ENCODE measurements around the gene ARHGAP18. TPM values are rescaled to one million over a fixed set of nuclear protein-coding genes. Genes with fewer than 3 reads are reported as not detected.

ARHGAP18 gene, protein sequence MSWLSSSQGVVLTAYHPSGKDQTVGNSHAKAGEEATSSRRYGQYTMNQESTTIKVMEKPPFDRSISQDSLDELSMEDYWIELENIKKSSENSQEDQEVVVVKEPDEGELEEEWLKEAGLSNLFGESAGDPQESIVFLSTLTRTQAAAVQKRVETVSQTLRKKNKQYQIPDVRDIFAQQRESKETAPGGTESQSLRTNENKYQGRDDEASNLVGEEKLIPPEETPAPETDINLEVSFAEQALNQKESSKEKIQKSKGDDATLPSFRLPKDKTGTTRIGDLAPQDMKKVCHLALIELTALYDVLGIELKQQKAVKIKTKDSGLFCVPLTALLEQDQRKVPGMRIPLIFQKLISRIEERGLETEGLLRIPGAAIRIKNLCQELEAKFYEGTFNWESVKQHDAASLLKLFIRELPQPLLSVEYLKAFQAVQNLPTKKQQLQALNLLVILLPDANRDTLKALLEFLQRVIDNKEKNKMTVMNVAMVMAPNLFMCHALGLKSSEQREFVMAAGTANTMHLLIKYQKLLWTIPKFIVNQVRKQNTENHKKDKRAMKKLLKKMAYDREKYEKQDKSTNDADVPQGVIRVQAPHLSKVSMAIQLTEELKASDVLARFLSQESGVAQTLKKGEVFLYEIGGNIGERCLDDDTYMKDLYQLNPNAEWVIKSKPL
- total RNA-seq = 10 to 100 TPM in 1 of 2 donors, 1 to 10 TPM in 1; 7.1 to 11.2 TPM

DNA sequence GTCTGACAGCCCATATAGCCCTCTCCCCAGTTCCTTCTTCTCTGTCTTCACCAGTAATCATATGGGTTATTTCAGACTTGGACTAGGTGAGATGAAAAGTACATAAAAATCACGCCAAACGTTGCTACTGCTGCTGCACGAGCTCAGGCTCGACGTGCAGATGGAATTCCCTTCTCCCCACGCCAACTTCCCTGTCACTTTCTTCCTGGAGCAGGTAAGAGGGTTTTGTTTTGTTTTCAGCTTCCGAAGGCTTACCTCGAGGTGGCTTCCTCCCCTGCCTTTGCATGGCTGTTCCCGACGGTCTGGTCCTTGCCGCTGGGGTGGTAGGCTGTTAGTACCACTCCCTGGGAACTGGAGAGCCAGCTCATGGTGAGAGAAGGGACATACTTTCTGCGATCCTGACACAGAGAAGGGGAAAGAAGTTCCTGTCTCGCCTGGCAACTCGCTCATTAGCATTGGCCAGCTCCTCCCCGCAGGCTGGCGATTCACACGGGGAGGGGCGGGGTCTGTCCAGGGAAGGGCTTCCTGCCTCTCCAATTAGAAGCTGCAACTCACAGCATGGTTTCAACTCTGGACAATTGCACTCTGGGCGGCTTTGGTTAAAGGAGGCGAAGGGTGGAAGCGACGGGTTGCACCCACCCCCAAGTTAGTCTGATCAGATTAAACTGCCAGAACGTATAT is at the start of gene ARHGAP18:
TSS of gene ARHGAP18 (minus strand) at position 409 of the 681 bp plus-strand sequence. CDS start at position 368, 41 bp downstream.
- TF ChIP-seq, protein P1, sequence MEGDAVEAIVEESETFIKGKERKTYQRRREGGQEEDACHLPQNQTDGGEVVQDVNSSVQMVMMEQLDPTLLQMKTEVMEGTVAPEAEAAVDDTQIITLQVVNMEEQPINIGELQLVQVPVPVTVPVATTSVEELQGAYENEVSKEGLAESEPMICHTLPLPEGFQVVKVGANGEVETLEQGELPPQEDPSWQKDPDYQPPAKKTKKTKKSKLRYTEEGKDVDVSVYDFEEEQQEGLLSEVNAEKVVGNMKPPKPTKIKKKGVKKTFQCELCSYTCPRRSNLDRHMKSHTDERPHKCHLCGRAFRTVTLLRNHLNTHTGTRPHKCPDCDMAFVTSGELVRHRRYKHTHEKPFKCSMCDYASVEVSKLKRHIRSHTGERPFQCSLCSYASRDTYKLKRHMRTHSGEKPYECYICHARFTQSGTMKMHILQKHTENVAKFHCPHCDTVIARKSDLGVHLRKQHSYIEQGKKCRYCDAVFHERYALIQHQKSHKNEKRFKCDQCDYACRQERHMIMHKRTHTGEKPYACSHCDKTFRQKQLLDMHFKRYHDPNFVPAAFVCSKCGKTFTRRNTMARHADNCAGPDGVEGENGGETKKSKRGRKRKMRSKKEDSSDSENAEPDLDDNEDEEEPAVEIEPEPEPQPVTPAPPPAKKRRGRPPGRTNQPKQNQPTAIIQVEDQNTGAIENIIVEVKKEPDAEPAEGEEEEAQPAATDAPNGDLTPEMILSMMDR (IDR thresholded peaks at IDR 0.05) = no peak
- DNase-seq (ENCODE audit: low spot score) = peak; percentile 94
- no peaks in the 10 kb centered on the region for H3K36me3 ChIP-seq
- H3K9me3 ChIP-seq = no peaks in the 10 kb centered on the region
- no peaks in the 10 kb centered on the region for H3K27me3 ChIP-seq
- H3K4me3 ChIP-seq = peak within 1 kb of the TSS; percentile 53 to 67
- H3K4me1 ChIP-seq = peaks cover 0 to 25% of the 10 kb centered on the region in 2 donors
- peak within 1 kb of the TSS; percentile 80 to 81 for H3K27ac ChIP-seq

DNA sequence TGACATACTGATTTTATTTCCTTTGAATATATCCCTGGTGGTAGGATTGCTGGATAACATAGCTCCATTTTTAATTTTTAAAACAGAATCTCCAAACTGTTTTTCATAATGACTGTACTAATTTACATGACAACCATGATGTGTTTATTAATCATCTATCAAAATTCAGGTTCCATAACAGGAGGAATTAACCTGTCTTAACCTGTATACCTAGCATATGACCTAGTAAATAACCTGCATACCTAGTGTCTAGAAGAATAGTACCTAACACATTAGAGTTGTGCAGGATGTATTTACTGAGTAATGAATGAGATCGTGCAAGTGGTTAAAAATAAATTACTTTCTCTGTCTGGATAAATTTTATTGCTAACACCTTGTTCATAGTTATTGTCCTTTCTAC is 45.8 kb upstream of the ARHGAP18 start:
- TF ChIP-seq, protein P1 (IDR thresholded peaks at IDR 0.05) = no peak
- no peaks in the 10 kb centered on the region for H3K9me3 ChIP-seq
- no peaks in the 10 kb centered on the region for H3K36me3 ChIP-seq
- no peak for DNase-seq (ENCODE audit: low spot score)
- H3K27me3 ChIP-seq = no peaks in the 10 kb centered on the region
- H3K27ac ChIP-seq = no peak overlapping the region
- no peak overlapping the region for H3K4me3 ChIP-seq
- H3K4me1 ChIP-seq = peaks cover 0 to 5% of the 10 kb centered on the region in 2 donors

DNA sequence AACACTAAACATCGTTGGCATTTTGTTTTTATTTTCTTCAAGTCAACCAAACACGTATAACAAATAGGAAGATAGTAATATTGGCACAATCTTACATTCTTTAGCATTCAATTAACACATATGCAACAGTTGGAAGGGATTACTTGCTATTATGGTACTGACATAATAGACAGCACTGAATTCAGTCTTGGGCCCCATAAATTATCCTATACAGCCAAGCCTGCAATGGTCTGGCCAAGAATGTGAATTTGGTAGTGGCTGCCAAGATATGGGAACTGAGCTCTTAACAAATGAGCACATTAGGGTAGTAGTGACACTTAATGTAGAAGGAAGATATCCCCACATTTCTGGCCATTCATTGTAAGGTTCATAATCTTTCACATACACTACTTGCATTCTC is 44.8 kb upstream of the ARHGAP18 start:
- no peaks in the 10 kb centered on the region for H3K9me3 ChIP-seq
- peaks cover 0 to 10% of the 10 kb centered on the region in 2 donors for H3K4me1 ChIP-seq
- no peaks in the 10 kb centered on the region for H3K27me3 ChIP-seq
- no peak overlapping the region for H3K4me3 ChIP-seq
- no peak overlapping the region for H3K27ac ChIP-seq
- DNase-seq (ENCODE audit: low spot score) = no peak
- TF ChIP-seq, protein P1 (IDR thresholded peaks at IDR 0.05) = no peak
- no peaks in the 10 kb centered on the region for H3K36me3 ChIP-seq

DNA sequence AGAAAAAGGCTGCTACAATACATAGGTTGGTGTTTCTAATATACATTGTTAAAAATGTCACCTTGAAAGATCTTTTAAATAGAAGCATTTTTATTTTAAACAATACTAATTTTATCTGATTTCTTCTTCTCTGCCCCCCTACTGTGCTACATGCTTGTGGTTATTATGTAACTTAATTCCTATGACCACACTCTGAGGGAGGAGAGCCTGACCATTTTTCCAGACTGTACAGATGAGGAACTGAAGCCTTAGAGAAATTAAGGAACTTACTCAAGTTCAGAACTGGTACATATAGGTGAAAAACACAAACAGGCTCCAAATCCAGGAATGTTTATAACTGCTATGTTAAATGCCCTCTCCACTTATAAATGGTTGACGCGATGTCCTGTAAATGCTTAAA is 43.4 kb upstream of the ARHGAP18 start:
- no peak for DNase-seq (ENCODE audit: low spot score)
- H3K36me3 ChIP-seq = no peaks in the 10 kb centered on the region
- peaks cover 0 to 22% of the 10 kb centered on the region in 2 donors for H3K4me1 ChIP-seq
- H3K4me3 ChIP-seq = no peak overlapping the region
- no peaks in the 10 kb centered on the region for H3K27me3 ChIP-seq
- no peaks in the 10 kb centered on the region for H3K9me3 ChIP-seq
- TF ChIP-seq, protein P1 (IDR thresholded peaks at IDR 0.05) = no peak
- no peak overlapping the region for H3K27ac ChIP-seq

DNA sequence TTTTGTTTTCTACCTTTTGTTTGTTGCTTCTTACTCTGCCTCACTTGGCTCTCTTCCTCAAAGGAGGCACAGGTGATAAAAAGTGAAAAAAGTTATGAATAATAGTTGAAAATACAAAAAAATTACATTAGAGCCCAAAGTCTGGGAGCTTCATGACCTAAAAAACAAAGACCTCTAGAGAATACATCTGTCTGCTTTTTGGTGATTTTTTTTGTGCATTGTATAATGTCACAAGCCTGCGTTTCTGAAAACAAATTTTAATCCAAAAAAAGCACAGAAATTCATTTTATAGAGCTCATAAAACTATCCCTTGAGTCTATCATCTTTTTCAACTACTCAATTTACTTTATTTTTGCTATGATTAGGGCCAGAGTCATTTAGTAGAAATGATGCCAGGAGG is 41.4 kb upstream of the ARHGAP18 start:
- Histone ChIP-seq H3K4me1 (peaks cover 0 to 27% of the 10 kb centered on the region in 2 donors), H3K27ac (no peak overlapping the region), H3K4me3 (no peak overlapping the region), H3K27me3 (no peaks in the 10 kb centered on the region), H3K9me3 (no peaks in the 10 kb centered on the region), H3K36me3 (no peaks in the 10 kb centered on the region)
- TF ChIP-seq, protein P1 (IDR thresholded peaks at IDR 0.05) = no peak
- DNase-seq (ENCODE audit: low spot score) = no peak

Measured in right atrium auricular region (tissue), 2 donors.